BJ (cell line): ENCODE results near the gene ZBTB26. TPM values are rescaled to one million over a fixed set of nuclear protein-coding genes. Genes with fewer than 3 reads are reported as not detected.

Experiments
- CTCF ChIA-PET: fragments of 350-600 bp; formaldehyde crosslinking; extraction: SDS; loops from one replicate; lab custom pipeline; 2021; ENCODE audit warnings: antibody characterized with exemption, inconsistent platforms; lab: Yijun Ruan, JAX
- POLR2A ChIA-PET: fragments of 300-600 bp; sonication (Branson Sonifier 250); formaldehyde crosslinking; extraction: SDS; loops from one replicate; lab custom pipeline; 2021; ENCODE audit warnings: antibody characterized with exemption; lab: Charles Lee
- DNase-seq: peaks from one replicate; pipeline ENCODE4 v3.0.0-alpha.2; 2011; ENCODE audit warnings: low read depth
- H3K27me3 ChIP-seq: 2 replicates; pipeline ENCODE4 v1.6.0; 2011; ENCODE audit warnings: low read length; ENCODE audit not compliant: control insufficient read depth, insufficient read depth
- H3K36me3 ChIP-seq: 2 replicates; pipeline ENCODE4 v1.5.1; 2011; ENCODE audit warnings: low read length; ENCODE audit not compliant: control insufficient read depth, insufficient read depth
- H3K4me3 ChIP-seq: 2 replicates; pipeline ENCODE4 v1.5.1; 2011; ENCODE audit warnings: low read depth, mild to moderate bottlenecking, control low read depth, low read length
- CTCF ChIP-seq: IDR thresholded peaks from 2 replicates; pipeline ENCODE4 v1.5.1; 2011; ENCODE audit warnings: low read depth, mild to moderate bottlenecking, control low read depth, inconsistent platforms, low read length, moderate library complexity; ENCODE audit not compliant: insufficient read depth
- polyA plus RNA-seq: library from polyadenylated mRNA; depleted of rRNA; stranded (reverse); fragments of >200 nt; gene quantifications from 2 replicates; pipeline ENCODE4 v1.2.3, GENCODE V29; 2011

The ZBTB26 gene
- polyA plus RNA-seq, 1 experiment: 4.4 TPM

GRCh38 chr9:122948313-122948712 is 17.0 kb upstream of the ZBTB26 start:
- ChIA-PET CTCF (interaction anchor here (0.6 kb wide), 1 partner anchor 63 kb away, joined by 3 read pairs; no protein-coding TSS in a partner anchor), POLR2A (no interaction called here)
- no peak overlapping the region for H3K4me3 ChIP-seq
- H3K36me3 ChIP-seq: no peaks in the 10 kb centered on the region
- H3K27me3 ChIP-seq: no peaks in the 10 kb centered on the region
- no peak for TF ChIP-seq CTCF
- no peak for DNase-seq

GRCh38 chr9:122946461-122947005 is 15.2 kb upstream of the ZBTB26 start:
- no peak for DNase-seq
- no peaks in the 10 kb centered on the region for H3K36me3 ChIP-seq
- no peaks in the 10 kb centered on the region for H3K27me3 ChIP-seq
- POLR2A ChIA-PET: no interaction called here
- CTCF ChIA-PET: no interaction called here
- no peak for TF ChIP-seq CTCF
- no peak overlapping the region for H3K4me3 ChIP-seq

GRCh38 chr9:122944960-122945888 is 13.9 kb upstream of the ZBTB26 start:
- Histone ChIP-seq H3K36me3 (no peaks in the 10 kb centered on the region), H3K4me3 (no peak overlapping the region), H3K27me3 (no peaks in the 10 kb centered on the region)
- TF ChIP-seq CTCF: no peak
- ChIA-PET CTCF (no interaction called here), POLR2A (no interaction called here)
- DNase-seq: no peak

- no peak for TF ChIP-seq CTCF
- H3K4me3 ChIP-seq: peak overlapping the region; percentile 94
- DNase-seq: no peak
- CTCF ChIA-PET: interaction anchor here (0.6 to 0.7 kb wide), 2 partner anchors 70 to 499 kb away, joined by 3 read pairs; no protein-coding TSS in a partner anchor
- no peaks in the 10 kb centered on the region for H3K36me3 ChIP-seq
- H3K27me3 ChIP-seq: no peaks in the 10 kb centered on the region
- POLR2A ChIA-PET: interaction anchor here (0.5 kb wide), 1 partner anchor 606 kb away, joined by 3 read pairs; no protein-coding TSS in a partner anchor
Observed at GRCh38 chr9:122941582-122942234, 10.4 kb upstream of the ZBTB26 start.
